HepG2 (cell line): Measurements from ENCODE around the gene MPIG6B. TPM values are rescaled to one million over a fixed set of nuclear protein-coding genes. Genes with fewer than 3 reads are reported as not detected.

Source experiments
- CEBPG ChIP-seq: IDR thresholded peaks from 2 replicates; pipeline ENCODE4 v1.6.1; 2016
- EEA1 ChIP-seq: sonication (generic); formaldehyde crosslinking; IDR thresholded peaks from 2 replicates; pipeline ENCODE4 v1.5.1; 2020; ENCODE audit warnings: mild to moderate bottlenecking, missing genetic modification reagents, borderline replicate concordance
- KDM6A ChIP-seq: IDR thresholded peaks from 2 replicates; pipeline ENCODE4 v1.6.1; 2016; ENCODE audit warnings: low read depth
- RAD21 ChIP-seq: fragments of 450-650 bp; formaldehyde crosslinking; IDR thresholded peaks from 2 replicates; pipeline ENCODE4 v1.5.0; 2020; ENCODE audit warnings: mild to moderate bottlenecking
- RCOR2 ChIP-seq: IDR thresholded peaks from 2 replicates; pipeline ENCODE4 v1.6.1; 2016; ENCODE audit warnings: missing biosample characterization, missing genetic modification reagents
- RNF219 ChIP-seq: sonication (generic); formaldehyde crosslinking; IDR thresholded peaks from 2 replicates; pipeline ENCODE4 v1.5.0; 2020; ENCODE audit warnings: mild to moderate bottlenecking, missing genetic modification reagents
- SIX1 ChIP-seq: sonication (generic); formaldehyde crosslinking; IDR thresholded peaks from 2 replicates; pipeline ENCODE4 v1.4.0; 2020; ENCODE audit warnings: missing genetic modification reagents, borderline replicate concordance
- TEF ChIP-seq: sonication (generic); formaldehyde crosslinking; IDR thresholded peaks from 2 replicates; pipeline ENCODE4 v1.5.0; 2020; ENCODE audit warnings: missing genetic modification reagents
- UBTF ChIP-seq: sonication (generic); formaldehyde crosslinking; IDR thresholded peaks from 2 replicates; pipeline ENCODE4 v1.4.0; 2020; ENCODE audit warnings: mild to moderate bottlenecking, missing genetic modification reagents
- ZKSCAN8 ChIP-seq: IDR thresholded peaks from 2 replicates; pipeline ENCODE4 v1.6.1; 2016; ENCODE audit warnings: borderline replicate concordance, missing genetic modification reagents, missing compliant biosample characterization
- ZNF225 ChIP-seq: sonication (generic); formaldehyde crosslinking; IDR thresholded peaks from 2 replicates; pipeline ENCODE4 v1.4.0; 2020; ENCODE audit warnings: mild to moderate bottlenecking, missing genetic modification reagents
- ZNF337 ChIP-seq: sonication (generic); formaldehyde crosslinking; IDR thresholded peaks from 2 replicates; pipeline ENCODE4 v1.5.1; 2020; ENCODE audit warnings: missing genetic modification reagents, low read depth, mild to moderate bottlenecking, borderline replicate concordance
- ZNF580 ChIP-seq: IDR thresholded peaks from 2 replicates; pipeline ENCODE4 v1.6.1; 2016; ENCODE audit warnings: low read depth, borderline replicate concordance
- ZNF614 ChIP-seq: IDR thresholded peaks from 2 replicates; pipeline ENCODE4 v1.6.1; 2018; ENCODE audit warnings: missing biosample characterization, missing genetic modification reagents, inconsistent platforms, borderline replicate concordance
- ZNF740 ChIP-seq: sonication (generic); formaldehyde crosslinking; IDR thresholded peaks from 2 replicates; pipeline ENCODE4 v1.4.0; 2020; ENCODE audit warnings: missing genetic modification reagents
- polyA plus RNA-seq, 8 experiments: library from polyadenylated mRNA; depleted of rRNA in 3 of 8; stranded (reverse) in 7 of 8; unstranded in 1 of 8; fragments of >200 nt; fragmentation: Illumina TruSeq in 4 of 8; extraction: Trizol in 4 of 8; gene quantifications; 2 replicates each; pipeline versions ENCODE4 v1.2.1 to v1.2.3, GENCODE V29; 2011 to 2016; ENCODE audit warnings: low read depth in 4 of 8, missing spikeins in 1 of 8, mixed read lengths in 1 of 8; ENCODE audit not compliant: insufficient read depth in 1 of 8
- total RNA-seq, 5 experiments: library from RNA; depleted of rRNA; stranded (reverse); fragments of >200 nt; fragmentation: Illumina TruSeq; extraction: Trizol; gene quantifications; 2 replicates each; pipeline ENCODE4 v1.2.3, GENCODE V29; 2016; ENCODE audit warnings: low read depth in 1 of 5
- TF ChIP-seq, protein P1 (sequence below): sonication (generic); formaldehyde crosslinking; IDR thresholded peaks from 2 replicates; pipeline ENCODE4 v1.9.0; 2022; ENCODE audit warnings: low read depth, missing genetic modification reagents
- TF ChIP-seq, protein P2 (sequence below): sonication (generic); formaldehyde crosslinking; IDR thresholded peaks from 2 replicates; pipeline ENCODE4 v1.8.0; 2022; ENCODE audit warnings: missing genetic modification reagents, mild to moderate bottlenecking, borderline replicate concordance

Gene MPIG6B
- total and polyA plus RNA-seq, 2 of the 13 experiments (the other 11 are each of a cell fraction or from before 2014, with no cell fraction given): not detected

GRCh38 chr6:31765910-31766794 lies 43.0 kb downstream of the MPIG6B start (continued):
- no peak for TF ChIP-seq TEF (CRISPR knock-in tag)
- no peak for TF ChIP-seq SIX1 (CRISPR knock-in tag)
- 0 out of 2 replicates have a peak, but pooled peaks have one; percentile 33 for TF ChIP-seq ZNF225 (CRISPR knock-in tag)
- TF ChIP-seq ZNF337: peak; percentile 96; the same call in 1 of the 2 replicates
- TF ChIP-seq ZNF580: no peak
- TF ChIP-seq ZNF740 (CRISPR knock-in tag): no peak
- no peak for TF ChIP-seq ZKSCAN8 (CRISPR knock-in tag)
- TF ChIP-seq KDM6A: no peak
- peak; percentile 73; the same call in 1 of the 2 replicates for TF ChIP-seq ZNF614
- TF ChIP-seq CEBPG (CRISPR knock-in tag): no peak
- TF ChIP-seq EEA1 (CRISPR knock-in tag): no peak
- no peak for TF ChIP-seq UBTF (CRISPR knock-in tag)
- TF ChIP-seq, protein P1, sequence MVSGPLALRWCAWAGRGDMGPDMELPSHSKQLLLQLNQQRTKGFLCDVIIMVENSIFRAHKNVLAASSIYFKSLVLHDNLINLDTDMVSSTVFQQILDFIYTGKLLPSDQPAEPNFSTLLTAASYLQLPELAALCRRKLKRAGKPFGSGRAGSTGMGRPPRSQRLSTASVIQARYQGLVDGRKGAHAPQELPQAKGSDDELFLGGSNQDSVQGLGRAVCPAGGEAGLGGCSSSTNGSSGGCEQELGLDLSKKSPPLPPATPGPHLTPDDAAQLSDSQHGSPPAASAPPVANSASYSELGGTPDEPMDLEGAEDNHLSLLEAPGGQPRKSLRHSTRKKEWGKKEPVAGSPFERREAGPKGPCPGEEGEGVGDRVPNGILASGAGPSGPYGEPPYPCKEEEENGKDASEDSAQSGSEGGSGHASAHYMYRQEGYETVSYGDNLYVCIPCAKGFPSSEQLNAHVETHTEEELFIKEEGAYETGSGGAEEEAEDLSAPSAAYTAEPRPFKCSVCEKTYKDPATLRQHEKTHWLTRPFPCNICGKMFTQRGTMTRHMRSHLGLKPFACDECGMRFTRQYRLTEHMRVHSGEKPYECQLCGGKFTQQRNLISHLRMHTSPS: peak; percentile 72
- no peak for TF ChIP-seq RCOR2 (CRISPR knock-in tag)
- 0 out of 2 replicates have a peak, but pooled peaks have one; percentile 8 for TF ChIP-seq RAD21 (CRISPR knock-in tag)
- TF ChIP-seq, protein P2, sequence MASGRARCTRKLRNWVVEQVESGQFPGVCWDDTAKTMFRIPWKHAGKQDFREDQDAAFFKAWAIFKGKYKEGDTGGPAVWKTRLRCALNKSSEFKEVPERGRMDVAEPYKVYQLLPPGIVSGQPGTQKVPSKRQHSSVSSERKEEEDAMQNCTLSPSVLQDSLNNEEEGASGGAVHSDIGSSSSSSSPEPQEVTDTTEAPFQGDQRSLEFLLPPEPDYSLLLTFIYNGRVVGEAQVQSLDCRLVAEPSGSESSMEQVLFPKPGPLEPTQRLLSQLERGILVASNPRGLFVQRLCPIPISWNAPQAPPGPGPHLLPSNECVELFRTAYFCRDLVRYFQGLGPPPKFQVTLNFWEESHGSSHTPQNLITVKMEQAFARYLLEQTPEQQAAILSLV (CRISPR knock-in tag): no peak
- no peak for TF ChIP-seq RNF219 (CRISPR knock-in tag)
